ENCODE data around the gene PLA1A.
"Not testable (repeated sequence)": the region's sequence is repeated elsewhere in the genome, so short reads cannot be mapped to it uniquely, and the experiment has no call there.

Gene PLA1A

GRCh38 chr3:119665954-119666559, 68.4 kb downstream of the PLA1A start:
- no peak for DNase-seq

- DNase-seq = no peak
Observed at GRCh38 chr3:119669906-119670570, 72.4 kb downstream of the PLA1A start.

GRCh38 chr3:119672776-119673175, 75.1 kb downstream of the PLA1A start:
- DNase-seq = no peak

GRCh38 chr3:119673875-119674274, 76.2 kb downstream of the PLA1A start:
- no peak for DNase-seq

- DNase-seq = no peak
Observed at GRCh38 chr3:119675188-119675874, 77.6 kb downstream of the PLA1A start.

GRCh38 chr3:119676020-119676419, 78.3 kb downstream of the PLA1A start:
- no peak for DNase-seq

GRCh38 chr3:119676771-119677640, 79.3 kb downstream of the PLA1A start, which contains the start of gene COX17:
TSS of gene COX17 (minus strand) at chr3:119677406. CDS start at chr3:119677310, 96 bp downstream.
- DNase-seq = peak; percentile 97

- DNase-seq = no peak
Observed at GRCh38 chr3:119677641-119677934, 79.9 kb downstream of the PLA1A start.

- not testable (repeated sequence) for DNase-seq
Observed at GRCh38 chr3:119678209-119678608, 80.5 kb downstream of the PLA1A start.

All from fibroblast of upper back skin (primary cell).